Cerebellar nuclear complex (tissue), 1 donor: Measurements from ENCODE around the gene SPRYD3.
A peak's percentile ranks its signal among the peaks of the same experiment; 100 is the strongest.

ENCODE experiments used
- DNase-seq, 2 experiments: peaks; one replicate each; lab custom pipeline; 2025; lab: John Stamatoyannopoulos, UW

SPRYD3 gene

DNA sequence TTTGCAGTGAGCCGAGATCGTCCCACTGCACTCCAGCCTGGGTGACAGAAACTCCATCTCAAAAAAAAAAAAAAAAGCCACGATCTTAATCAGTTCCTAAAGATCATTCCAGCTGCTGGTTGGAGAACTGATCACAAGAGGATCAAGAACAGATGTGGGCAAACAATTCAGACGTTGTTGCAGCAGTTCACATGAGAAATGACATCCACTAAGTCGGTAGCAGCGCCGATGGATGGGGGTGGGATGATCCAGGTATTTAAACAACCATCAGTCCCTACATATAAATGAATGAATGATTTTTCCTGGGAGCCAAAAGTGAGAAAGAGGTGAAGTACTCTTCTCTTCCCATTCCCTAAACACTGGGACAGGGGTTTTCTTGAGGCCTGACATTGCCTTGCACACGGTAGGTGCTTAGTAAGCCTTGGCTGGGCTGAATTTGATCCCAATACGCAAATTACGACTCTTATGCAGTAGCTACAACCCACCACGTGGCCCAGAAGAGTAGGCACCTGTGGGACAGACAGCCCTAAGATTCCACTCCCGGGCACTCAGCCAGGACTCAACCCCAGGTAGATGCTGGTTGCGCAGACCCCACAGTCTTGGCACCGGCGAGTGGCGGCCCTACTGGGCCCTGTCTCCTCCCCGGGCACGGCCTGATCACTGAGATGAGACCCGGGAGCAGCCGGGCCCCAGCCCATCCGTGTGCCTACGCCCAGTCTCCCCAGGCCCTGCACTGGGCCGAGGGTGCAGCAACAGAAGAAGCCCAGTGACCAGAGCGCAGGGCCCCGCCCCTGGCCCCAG lies 565 bp downstream of the SPRYD3 start:
- DNase-seq = no peak

DNA sequence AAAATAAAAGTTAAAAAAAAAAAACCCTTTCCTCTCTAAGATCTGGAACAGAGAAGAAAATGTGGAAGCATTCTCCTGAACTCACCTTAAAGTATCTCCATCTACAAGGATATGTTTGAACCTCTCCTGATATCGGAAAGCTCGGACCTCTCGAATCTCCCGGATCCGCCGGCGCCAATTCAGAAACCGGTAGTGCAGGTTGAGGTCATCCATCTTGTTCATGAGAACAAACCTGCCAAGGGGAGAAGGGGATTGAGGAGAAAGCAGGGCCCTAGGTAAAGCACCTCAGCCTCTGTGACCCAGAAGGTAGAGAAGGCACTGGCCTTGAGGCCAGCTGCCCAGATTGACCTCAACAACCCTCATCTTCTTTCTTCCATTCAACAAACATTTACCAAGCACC lies 2.2 kb downstream of the SPRYD3 start:
- DNase-seq = no peak

DNA sequence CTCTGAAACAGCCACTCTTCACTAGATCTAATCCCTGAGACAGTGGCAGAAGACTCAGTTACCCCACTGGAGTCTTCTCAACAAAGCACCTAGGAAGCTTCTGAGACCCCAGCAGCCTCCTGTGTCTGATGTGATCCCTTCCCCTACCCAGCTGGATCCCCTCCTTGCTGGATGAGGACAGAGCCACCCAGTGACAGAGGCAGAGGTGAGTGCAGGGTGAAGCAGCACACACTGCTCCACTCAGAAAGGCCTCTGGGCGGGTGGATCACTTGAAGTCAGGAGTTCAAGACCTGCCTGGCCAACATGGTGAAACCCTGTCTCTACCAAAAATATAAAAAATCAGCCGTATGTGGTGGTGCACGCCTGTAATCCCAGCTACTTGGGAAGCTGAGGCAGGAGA lies 2.7 kb downstream of the SPRYD3 start:
- no peak for DNase-seq

DNA sequence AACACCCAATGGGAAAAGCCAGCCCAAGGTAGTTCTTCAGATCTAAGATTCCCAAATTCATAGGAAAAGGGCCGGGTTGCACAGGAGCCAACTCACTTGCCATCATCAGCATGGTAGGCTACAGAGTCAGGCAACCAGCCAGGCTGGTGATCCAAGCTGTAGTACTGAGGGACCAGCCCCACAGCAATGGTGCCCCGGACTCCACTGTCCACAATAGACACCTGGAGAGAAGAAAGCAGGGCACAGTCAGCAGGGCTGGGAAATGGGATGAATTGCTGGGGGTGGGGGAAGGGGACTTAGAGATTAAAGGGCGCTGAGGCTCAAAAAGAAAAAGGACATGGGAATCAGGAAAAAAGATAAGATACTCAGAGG lies 4.2 kb downstream of the SPRYD3 start:
- DNase-seq = no peak

DNA sequence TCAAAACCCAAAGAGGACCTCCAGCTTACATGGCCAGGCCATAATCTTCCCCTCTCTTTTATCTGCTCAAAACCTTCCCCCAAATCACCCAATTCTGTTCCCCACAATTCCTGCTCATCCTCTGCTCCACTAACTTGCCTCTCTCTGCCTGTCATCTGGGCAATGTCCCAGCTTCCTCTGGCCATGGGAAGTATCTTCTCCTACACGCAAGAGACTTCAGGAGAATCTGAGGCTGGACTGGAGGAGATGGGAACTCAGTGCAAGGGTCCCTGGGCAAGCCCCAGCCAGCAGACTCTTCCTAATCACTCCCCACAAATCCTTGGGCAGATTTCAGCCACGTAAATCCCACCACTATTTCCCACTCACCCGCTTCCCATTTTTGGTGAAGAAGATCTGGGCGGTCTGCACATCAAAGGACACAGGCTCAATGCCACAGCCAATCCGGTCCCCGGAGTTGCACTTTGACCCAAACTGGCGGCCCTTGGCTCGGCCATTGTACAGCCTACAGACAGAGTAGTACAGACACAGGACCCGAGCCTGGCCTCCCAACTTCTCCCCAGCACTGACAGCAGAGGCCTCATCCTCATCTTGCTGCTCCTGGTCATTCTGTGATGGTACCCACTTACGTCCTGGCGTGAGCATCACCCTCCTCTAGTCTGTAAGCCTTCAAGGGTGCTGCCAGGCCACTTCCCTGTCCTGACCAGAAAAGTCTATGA lies 4.7 kb downstream of the SPRYD3 start:
- DNase-seq = no peak

DNA sequence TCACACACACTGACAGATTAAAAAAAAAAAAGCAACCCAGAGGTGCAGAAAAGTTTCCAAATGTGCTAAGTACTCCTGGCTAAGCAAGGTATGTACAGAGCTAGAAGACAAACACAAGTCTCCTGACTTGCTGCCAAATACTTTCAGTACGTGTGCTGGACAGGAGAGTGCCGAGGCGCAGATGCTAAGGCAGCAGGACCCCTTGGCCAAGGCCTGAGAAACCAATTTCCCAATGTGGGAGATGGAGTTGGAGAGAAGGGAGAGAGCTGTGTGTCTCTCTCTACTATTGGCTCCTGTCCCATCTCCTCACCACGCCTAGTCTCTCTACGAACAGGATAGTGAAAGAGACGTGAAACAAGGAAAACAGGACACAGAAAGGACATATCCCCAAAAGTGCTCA lies 5.3 kb downstream of the SPRYD3 start:
- DNase-seq = no peak

DNA sequence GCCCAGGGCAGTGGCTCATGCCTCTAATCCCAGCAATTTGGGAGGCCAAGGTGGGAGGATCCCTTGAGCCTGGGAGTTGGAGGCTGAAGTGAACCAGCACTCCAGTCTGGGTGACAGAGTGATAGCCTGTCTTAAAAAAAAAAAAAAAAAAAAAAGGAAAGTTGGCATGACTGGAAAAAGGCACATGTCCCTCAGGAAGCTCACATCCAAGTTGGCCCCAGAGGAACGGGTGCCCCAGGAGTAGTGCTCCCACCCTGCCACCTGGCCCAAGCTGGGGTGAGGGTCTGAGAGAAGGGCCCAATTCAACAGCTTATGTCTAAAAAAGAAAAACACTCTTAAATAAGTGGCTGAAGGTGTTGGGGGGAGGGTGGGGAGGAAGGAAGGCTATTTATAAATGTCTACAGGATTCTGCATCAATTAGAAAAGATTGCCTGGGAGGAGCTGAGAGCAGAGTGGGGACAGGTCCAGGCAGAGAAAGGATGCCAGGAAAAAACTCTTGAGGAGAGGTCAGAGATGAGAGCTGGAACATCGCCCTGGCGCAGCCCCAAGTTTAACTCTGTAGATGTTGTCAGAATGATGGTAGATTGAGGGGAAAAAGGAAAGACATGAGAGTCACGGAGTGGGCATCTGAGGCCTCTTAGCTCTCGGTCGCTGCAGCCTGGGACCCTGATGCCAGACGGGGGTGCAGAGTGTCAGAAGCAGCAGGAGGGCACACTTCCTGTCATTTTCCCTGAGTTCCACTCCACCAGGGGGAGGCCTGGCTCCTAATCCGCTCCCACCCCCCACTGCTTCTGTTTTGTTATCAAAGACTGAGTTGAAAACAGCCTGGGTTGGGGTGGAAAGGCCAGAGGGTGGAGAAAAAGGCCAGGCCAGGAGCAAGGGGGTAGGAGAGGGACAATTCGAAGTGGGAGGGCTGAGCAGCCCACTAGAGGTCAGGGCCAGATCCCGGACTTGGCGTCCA lies 7.3 kb downstream of the SPRYD3 start:
- no peak for DNase-seq

DNA sequence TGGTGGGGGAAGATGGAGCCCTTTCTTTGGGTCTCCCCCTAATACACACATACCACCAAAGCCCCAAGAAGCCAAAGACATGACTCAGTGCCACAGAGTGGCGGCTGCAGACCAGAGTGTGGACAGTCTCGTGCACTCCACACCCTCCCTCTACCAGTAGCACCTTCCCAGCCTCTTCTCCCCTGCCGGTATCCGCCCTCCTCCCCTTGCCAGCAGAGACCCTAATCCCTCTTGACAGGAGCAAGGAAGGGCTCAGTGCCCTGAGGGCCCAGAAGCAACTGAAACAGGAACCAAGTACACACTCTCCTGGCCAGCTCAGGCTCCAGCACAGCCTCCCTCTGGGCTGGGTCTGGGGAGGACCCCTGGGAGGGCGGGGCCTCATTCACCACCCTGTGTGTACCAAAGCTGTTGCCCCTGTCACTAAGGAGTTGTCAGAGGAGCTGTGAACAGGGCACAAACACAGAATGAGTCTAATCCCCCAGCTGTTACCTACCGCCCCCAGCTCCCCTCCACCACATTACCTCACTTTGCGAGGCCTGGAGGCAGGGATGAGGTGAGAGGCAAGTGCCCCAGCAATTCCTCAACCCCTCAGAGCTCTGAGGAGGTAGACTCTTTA lies 8.2 kb downstream of the SPRYD3 start:
- DNase-seq = no peak

DNA sequence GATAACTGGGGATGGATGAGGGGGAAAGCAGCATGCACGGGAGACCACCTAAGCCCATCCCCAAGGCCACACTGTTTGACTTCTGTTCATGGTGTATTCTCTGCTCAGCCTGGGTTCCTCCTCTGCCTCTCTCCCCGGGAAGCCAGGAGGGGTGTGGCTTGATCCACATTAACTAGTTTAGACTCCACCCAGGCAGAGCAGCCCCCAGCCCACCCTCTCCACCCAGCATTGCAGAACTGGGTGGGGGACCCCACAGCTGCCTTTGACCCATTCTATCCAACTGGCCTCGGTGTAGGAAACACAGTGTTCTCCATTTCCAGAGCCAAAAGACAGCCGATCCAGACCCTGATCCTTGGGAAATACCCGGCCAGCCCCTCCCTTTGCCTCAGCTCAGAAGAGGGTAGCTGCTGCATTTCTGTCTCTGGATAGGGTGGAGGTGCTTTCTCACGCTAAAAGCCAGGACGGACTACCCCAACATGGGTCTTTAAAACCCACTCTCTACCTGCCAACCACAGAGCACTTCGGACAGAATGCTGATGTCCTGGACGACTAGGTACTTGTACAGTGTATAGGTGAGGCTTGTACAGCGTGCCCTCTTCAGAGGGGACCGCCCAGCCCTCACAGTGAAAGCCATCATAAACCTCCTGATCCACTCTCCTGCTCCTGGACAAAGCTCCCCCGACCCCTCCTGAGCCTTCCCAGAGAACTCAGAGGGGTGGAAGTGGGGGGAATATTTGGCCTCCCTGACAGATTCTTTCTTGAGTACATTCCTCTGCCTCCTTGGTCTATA lies 9.4 kb downstream of the SPRYD3 start:
- no peak for DNase-seq

DNA sequence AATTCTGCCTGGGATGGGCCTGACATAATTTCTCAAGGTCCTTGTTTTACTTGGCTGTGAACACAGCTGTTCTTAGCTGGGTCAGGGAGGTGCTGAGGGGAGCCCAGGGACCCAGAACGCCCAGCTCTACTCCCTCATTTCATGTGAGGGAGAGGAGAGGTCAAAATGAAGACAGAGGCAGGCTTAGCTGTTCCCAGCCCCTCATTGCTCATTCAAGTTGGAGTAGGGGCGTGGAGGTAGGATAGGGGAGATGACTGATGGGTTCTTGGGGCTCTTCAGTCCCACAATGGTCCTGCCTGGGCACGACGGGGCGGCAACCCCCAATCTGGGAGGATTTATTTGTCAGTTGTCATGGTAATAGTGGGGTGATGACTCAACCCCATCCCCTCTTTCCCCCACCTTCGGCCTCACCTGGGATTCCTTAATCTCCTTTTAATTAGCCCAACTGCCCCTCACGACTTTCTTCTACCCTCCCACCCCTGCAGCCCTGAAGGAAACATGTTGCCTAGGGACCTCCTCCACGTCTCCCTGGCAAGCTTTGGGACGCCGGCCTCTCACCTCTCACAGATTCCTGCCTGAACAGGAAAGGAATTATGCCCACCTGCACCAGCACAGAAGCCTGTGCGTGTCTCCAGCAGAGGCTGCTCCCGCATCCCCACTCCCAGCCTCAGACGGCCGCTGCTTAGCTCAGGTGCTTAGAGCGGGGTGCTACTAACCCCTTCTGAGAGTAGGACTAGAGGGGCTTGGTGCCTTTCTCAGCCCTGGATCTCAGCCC lies 10.2 kb downstream of the SPRYD3 start:
- no peak for DNase-seq

DNA sequence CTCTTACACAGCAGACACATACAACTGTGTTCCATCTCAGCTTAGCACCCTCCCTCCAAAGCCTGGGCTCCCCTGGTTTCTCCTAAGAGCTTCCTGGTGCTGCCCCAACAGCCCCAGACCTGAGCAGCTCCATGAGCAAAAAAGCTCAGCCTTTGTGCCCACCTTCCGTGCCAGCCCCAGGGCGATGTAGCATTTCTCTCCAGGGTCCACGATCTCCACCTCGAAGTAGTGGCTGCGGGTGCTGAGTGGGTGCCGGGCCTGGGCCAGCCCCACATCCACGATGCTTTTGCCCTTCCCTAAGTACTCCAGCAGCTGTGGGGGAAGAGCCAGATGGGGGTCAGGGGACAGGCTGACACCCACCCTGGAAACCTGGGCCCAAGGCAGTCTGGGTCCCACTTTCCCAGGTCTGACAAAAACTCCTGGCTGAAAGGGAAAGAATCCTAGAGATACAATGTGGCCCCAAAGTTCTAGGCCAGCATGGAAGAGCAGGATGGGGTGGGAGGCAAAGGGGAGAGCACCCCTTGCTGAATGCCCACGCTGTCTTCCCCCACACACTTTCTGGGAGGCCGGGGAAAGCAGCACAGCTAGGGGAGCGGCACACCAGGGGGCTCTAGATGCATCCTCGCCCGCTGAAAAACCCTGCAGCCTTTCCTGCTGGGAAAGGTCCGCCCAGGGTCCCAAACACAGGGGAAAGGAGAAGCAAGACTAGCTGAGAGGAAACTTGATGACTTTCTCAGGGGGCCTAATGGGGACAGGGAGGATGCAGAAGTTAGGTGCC lies 11.0 kb downstream of the SPRYD3 start:
- DNase-seq = no peak

DNA sequence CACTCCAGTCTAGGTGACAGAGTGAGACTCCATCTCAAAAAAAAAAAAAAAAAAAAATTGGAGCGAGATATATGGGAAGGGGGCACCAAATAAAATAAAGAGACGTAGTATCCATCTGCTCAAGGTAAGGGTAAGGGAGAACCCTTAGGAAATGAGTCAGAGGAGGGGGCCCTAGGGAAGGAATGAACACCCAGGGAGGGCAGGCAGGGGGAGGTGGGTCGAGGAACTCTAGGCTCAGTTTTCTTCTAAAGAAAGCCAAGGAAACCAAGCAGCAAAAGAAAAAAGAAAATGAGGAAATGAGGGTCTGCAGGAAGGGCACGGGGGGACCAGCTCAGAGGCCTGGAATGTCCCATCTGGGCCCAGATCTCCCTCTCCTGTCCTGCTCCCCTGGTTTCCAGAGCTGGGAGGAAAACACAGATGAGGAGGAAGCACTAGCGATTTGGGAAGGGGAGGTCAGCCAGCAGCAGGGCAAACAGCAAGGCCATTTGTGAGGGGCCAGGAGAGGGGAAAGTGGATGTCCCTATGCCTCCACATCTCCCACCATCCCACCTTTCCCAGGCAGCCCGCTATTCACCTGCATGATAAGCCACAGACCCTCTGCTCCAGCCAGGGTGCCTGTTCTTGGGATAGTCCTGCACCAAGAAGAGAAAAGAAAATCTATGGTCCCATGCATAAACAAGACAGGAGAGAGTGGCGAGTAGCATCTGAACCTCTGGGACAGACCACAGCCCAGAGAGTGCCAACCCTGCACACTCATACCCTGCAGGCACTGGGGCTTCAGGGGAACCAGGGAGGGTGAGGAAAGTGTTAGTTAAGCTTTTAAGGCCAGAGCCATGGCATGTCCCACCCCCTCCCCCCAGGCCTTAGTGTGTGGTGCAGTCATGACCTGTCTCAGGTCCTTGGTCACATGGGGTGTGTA lies 11.9 kb downstream of the SPRYD3 start:
- DNase-seq = no peak

DNA sequence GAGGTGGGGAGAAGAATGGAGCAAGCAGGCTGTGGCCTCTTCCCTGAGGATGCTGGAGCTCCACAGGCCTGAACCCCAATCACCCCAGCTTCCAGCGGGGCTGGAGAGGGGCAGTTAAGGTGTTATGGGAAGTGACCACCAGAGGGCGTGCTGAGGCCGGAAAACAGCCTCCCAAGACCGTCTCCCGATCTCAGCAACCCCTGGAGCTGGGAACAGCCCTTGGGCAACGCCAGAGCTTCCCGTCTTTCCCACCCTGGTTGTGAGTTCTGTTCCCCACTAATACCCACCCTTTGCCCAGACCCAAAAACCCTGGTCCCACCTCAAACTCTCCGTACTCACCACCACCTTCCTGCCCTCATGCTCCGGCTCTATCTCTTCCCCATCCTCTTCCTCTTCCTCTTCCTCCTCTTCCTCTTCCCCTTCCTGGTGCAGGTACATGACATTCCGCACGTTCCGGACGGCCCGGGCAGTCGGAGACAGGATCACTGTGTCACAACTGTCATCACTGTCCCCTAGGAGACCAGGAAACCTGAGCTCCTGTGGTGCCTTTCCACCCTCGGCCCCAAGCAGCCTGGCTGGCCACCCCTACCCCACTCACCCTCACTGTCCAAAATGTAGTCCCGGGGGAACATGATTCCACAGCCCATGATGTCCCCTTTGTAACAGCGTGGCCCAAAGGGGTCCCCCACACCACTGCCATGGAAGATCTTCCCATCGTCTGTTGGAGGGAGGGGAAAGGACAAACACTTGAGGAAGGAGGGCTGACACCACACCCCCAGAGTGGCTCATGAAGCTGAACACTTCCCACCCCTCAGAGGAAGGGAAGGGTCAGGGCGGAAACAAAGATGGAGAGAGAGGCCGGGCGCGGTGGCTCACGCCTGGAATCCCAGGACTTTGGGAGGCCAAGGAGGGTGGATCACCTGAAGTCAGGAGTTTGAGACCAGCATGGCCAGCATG lies 12.9 kb downstream of the SPRYD3 start:
- peak in 1 of 2 experiments; percentile 19 for DNase-seq

DNA sequence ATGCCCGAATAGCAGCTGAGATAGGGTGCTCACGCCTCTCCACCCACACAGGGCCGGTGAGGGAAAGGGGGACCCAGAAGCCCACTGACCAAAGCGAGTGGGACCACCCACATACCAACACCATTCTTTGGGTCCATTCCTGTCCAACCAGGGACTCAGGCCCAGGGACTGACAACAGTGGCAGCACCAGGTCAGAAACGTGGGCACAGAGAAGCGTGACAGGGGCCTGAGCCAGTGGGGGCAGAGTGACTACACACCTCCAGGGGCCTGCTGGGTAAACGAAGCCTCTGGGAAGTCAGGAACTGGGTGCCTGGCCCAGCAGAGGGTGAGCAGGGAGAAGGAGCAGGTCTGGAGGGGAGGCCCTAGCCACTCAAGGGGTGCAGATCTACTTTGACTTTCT lies 13.7 kb downstream of the SPRYD3 start:
- DNase-seq = no peak

DNA sequence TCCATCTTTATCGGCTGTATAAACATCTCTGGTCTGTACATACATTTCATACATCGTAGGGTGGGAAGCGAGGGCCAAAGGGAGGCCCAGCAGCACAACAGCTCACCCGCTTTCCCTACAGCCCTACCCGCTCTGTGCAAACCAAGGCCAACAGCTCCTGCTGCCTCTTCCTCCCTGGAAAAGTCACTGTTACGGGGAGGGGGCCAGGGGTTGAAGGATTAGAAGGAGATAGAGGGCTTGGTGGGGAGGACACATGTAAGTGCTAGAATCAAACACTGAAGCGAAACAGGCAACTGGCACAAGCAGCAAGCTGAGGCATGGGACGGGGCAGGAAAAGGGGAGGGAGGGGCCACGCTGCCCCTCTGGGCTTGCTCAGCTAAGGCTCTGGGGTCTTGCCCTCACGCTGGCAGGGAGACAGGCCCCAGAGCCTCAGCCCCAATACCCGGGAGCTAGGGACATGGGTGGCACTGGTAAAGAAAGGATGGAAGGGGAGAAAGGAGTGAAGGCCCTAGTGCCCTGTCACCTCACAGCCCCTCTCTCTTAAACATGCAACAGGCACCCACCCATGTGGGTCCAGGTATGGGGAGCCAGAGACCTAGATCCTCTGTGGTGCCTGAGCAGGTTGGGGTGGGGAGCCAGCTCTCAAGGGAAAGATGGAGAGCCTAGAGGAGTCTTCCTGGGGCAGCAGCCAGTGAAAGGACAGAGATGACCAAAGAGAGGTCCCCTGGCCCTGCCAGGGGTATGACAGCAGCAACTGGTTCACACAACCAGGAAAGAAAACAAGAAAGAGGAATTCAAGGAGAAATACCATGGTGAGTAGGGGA lies 14.4 kb downstream of the SPRYD3 start:
- DNase-seq = no peak
